ENCODE data around the gene TNS2. TPM values are rescaled to one million over a fixed set of nuclear protein-coding genes. Genes with fewer than 3 reads are reported as not detected.
"Not testable (repeated sequence)": the region's sequence is repeated elsewhere in the genome, so short reads cannot be mapped to it uniquely, and the experiment has no call there.

The TNS2 gene
- total RNA-seq, 2 donors from 2014 or later: 76.2 to 153 TPM

- H3K4me1 ChIP-seq: peaks cover 0 to 24% of the 10 kb centered on the region in 2 donors
- H3K9me3 ChIP-seq: no peaks in the 10 kb centered on the region
- H3K27ac ChIP-seq: no peak overlapping the region
- H3K4me3 ChIP-seq: no peak overlapping the region
- H3K27me3 ChIP-seq: no peaks in the 10 kb centered on the region
- H3K36me3 ChIP-seq: peaks cover 38% of the 10 kb centered on the region
- TF ChIP-seq CTCF (IDR thresholded peaks at IDR 0.05): no peak
- no peak for DNase-seq (ENCODE audit: low spot score)
Observed at GRCh38 chr12:53014709-53015108, 35.2 kb upstream of the TNS2 start.

GRCh38 chr12:53025250-53025649 is 24.6 kb upstream of the TNS2 start:
- TF ChIP-seq CTCF (IDR thresholded peaks at IDR 0.05): no peak
- Histone ChIP-seq H3K4me3 (no peak overlapping the region), H3K27me3 (no peaks in the 10 kb centered on the region), H3K9me3 (no peaks in the 10 kb centered on the region), H3K36me3 (peaks cover 95% of the 10 kb centered on the region), H3K27ac (no peak overlapping the region), H3K4me1 (no peaks in the 10 kb centered on the region)
- no peak for DNase-seq (ENCODE audit: low spot score)

- not testable (repeated sequence) for H3K27ac ChIP-seq; H3K27me3 ChIP-seq; H3K9me3 ChIP-seq; H3K4me3 ChIP-seq; DNase-seq (ENCODE audit: low spot score); H3K4me1 ChIP-seq
- peaks cover 95% of the 10 kb centered on the region for H3K36me3 ChIP-seq
Observed at GRCh38 chr12:53027014-53027413, 22.9 kb upstream of the TNS2 start.

GRCh38 chr12:53031616-53032015 is 18.2 kb upstream of the TNS2 start:
- Histone ChIP-seq H3K4me1 (no peaks in the 10 kb centered on the region), H3K27ac (no peak overlapping the region), H3K4me3 (no peak overlapping the region), H3K36me3 (peaks cover 94% of the 10 kb centered on the region), H3K9me3 (no peaks in the 10 kb centered on the region), H3K27me3 (no peaks in the 10 kb centered on the region)
- no peak for TF ChIP-seq CTCF (IDR thresholded peaks at IDR 0.05)
- DNase-seq (ENCODE audit: low spot score): no peak

GRCh38 chr12:53033832-53034231 is 16.0 kb upstream of the TNS2 start:
- not testable (repeated sequence) for H3K4me3 ChIP-seq; H3K27me3 ChIP-seq; H3K9me3 ChIP-seq; H3K4me1 ChIP-seq; DNase-seq (ENCODE audit: low spot score); H3K27ac ChIP-seq
- H3K36me3 ChIP-seq: peaks cover 94% of the 10 kb centered on the region

GRCh38 chr12:53034459-53034858 is 15.4 kb upstream of the TNS2 start:
- no peak for TF ChIP-seq CTCF (IDR thresholded peaks at IDR 0.05)
- H3K4me1 ChIP-seq: peaks cover 0 to 12% of the 10 kb centered on the region in 2 donors
- H3K27me3 ChIP-seq: no peaks in the 10 kb centered on the region
- H3K4me3 ChIP-seq: no peak overlapping the region
- H3K27ac ChIP-seq: no peak overlapping the region
- no peak for DNase-seq (ENCODE audit: low spot score)
- H3K36me3 ChIP-seq: peaks cover 94% of the 10 kb centered on the region
- no peaks in the 10 kb centered on the region for H3K9me3 ChIP-seq

- peaks cover 0 to 12% of the 10 kb centered on the region in 2 donors for H3K4me1 ChIP-seq
- H3K27me3 ChIP-seq: no peaks in the 10 kb centered on the region
- H3K9me3 ChIP-seq: no peaks in the 10 kb centered on the region
- H3K36me3 ChIP-seq: peaks cover 88% of the 10 kb centered on the region
- no peak for TF ChIP-seq CTCF (IDR thresholded peaks at IDR 0.05)
- H3K27ac ChIP-seq: no peak overlapping the region
- no peak for DNase-seq (ENCODE audit: low spot score)
- H3K4me3 ChIP-seq: no peak overlapping the region
Observed at GRCh38 chr12:53036802-53037201, 13.1 kb upstream of the TNS2 start.

Data from right atrium auricular region (tissue), 2 donors.